Calu3 (cell line): Measurements from ENCODE around the gene PAX3. TPM values are rescaled to one million over a fixed set of nuclear protein-coding genes. Genes with fewer than 3 reads are reported as not detected.

Source experiments
- BruUV-seq: library from RNA; stranded (reverse); fragments of 400-500 nt; replicated peaks from 2 replicates; lab custom pipeline; 2021; lab: Mats Ljungman, UMichigan
- CTCF ChIA-PET: fragments of 300-600 bp; sonication (Branson Sonifier 250); formaldehyde crosslinking; loops from one replicate; lab custom pipeline; 2022; ENCODE audit warnings: antibody characterized with exemption; lab: Charles Lee
- DNase-seq: peaks from one replicate; pipeline ENCODE4 v3.0.0; 2022
- H3K27ac Mint-ChIP-seq: one replicate; pipeline ENCODE4 v1.8.0; 2022; ENCODE audit warnings: mixed read lengths; ENCODE audit not compliant: unreplicated experiment
- H3K27me3 Mint-ChIP-seq: one replicate; pipeline ENCODE4 v1.8.0; 2022; ENCODE audit warnings: mixed read lengths; ENCODE audit not compliant: unreplicated experiment
- H3K36me3 Mint-ChIP-seq: one replicate; pipeline ENCODE4 v1.8.0; 2022; ENCODE audit warnings: mild to moderate bottlenecking, moderate library complexity, mixed read lengths; ENCODE audit not compliant: insufficient read depth, unreplicated experiment
- H3K4me1 Mint-ChIP-seq: one replicate; pipeline ENCODE4 v1.8.0; 2022; ENCODE audit warnings: mild to moderate bottlenecking, low read depth, mixed read lengths; ENCODE audit not compliant: unreplicated experiment
- H3K4me3 Mint-ChIP-seq: one replicate; pipeline ENCODE4 v1.8.0; 2022; ENCODE audit warnings: mild to moderate bottlenecking, low read depth, moderate library complexity, mixed read lengths; ENCODE audit not compliant: unreplicated experiment
- H3K9me3 Mint-ChIP-seq: one replicate; pipeline ENCODE4 v1.8.0; 2022; ENCODE audit warnings: low read depth, mixed read lengths; ENCODE audit not compliant: unreplicated experiment
- CTCF ChIP-seq: fragments of 200-600 bp; IDR thresholded peaks from one replicate; pipeline ENCODE4 v1.8.0; 2022; ENCODE audit warnings: antibody characterized with exemption; ENCODE audit not compliant: unreplicated experiment
- intact Hi-C: fragments of 100-400 bp; cut with micrococcal nuclease; formaldehyde crosslinking; loops from one replicate; pipeline ENCODE4 v1.10.0; 2022; ENCODE audit not compliant: unreplicated experiment
- total RNA-seq: library from RNA; stranded (reverse); gene quantifications from 2 replicates; pipeline ENCODE4 v1.2.3, GENCODE V29; 2022

Gene PAX3
- total RNA-seq, 1 experiment from 2014 or later = not detected

GRCh38 chr2:222313816-222314215 lies 15.0 kb upstream of the PAX3 start:
- BruUV-seq = no TSS peak
- Mint-ChIP-seq H3K27ac (no peak overlapping the region), H3K36me3 (peaks cover 11% of the 10 kb centered on the region), H3K4me1 (peaks cover 9% of the 10 kb centered on the region), H3K4me3 (no peak overlapping the region), H3K27me3 (peaks cover 62% of the 10 kb centered on the region), H3K9me3 (no peaks in the 10 kb centered on the region)
- TF ChIP-seq CTCF = no peak
- DNase-seq = no peak
- intact Hi-C loops = no loop called here
- CTCF ChIA-PET = no interaction called here

- Mint-ChIP-seq H3K9me3 (no peaks in the 10 kb centered on the region), H3K36me3 (peaks cover 3% of the 10 kb centered on the region), H3K27me3 (peaks cover 78% of the 10 kb centered on the region), H3K4me3 (no peak overlapping the region), H3K4me1 (peaks cover 15% of the 10 kb centered on the region), H3K27ac (no peak overlapping the region)
- intact Hi-C loops = no loop called here
- CTCF ChIA-PET = no interaction called here
- no TSS peak for BruUV-seq
- DNase-seq = no peak
- TF ChIP-seq CTCF = no peak
Observed at GRCh38 chr2:222311978-222312738, 13.4 kb upstream of the PAX3 start.

- Mint-ChIP-seq H3K4me3 (no peak overlapping the region), H3K36me3 (peaks cover 8% of the 10 kb centered on the region), H3K4me1 (peaks cover 23% of the 10 kb centered on the region), H3K9me3 (no peaks in the 10 kb centered on the region), H3K27ac (no peak overlapping the region), H3K27me3 (peaks cover 85% of the 10 kb centered on the region)
- intact Hi-C loops = no loop called here
- no peak for TF ChIP-seq CTCF
- DNase-seq = no peak
- CTCF ChIA-PET = interaction anchor here (1.0 kb wide), 1 partner anchor 250 kb away, joined by 3 read pairs; no protein-coding TSS in a partner anchor
- BruUV-seq = no TSS peak
Observed at GRCh38 chr2:222311319-222311977, 12.7 kb upstream of the PAX3 start.

DNA sequence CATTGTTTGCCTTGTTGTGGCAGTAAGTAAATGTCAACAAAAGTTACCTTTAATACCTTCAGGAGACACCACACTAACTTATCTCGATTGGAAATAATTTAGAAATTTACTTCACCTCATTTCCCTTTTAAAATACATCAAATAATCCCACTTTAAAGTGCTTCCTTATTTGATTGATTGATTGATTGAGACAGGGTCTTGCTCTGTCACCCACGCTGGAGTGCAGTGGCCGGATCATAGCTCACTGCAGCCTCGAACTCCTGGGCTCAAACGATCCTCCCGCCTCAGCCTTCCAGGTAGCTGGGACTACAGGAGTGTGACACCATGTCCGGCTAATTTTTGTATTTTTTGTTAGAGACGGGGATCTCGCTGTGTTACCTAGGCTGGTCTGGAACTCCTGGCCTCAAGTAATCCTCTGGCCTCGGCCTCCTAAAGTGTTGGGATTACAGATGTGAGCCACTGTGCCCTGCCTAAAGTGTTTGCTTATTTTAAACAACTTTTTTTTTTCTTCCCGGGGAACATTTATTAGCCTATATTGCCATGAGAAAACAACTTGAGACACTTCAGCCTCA lies 12.0 kb upstream of the PAX3 start:
- CTCF ChIA-PET = interaction anchor here (1.0 kb wide), 1 partner anchor 250 kb away, joined by 3 read pairs; no protein-coding TSS in a partner anchor
- Mint-ChIP-seq H3K4me1 (peaks cover 27% of the 10 kb centered on the region), H3K36me3 (peaks cover 13% of the 10 kb centered on the region), H3K27ac (no peak overlapping the region), H3K4me3 (no peak overlapping the region), H3K9me3 (no peaks in the 10 kb centered on the region), H3K27me3 (peaks cover 91% of the 10 kb centered on the region)
- BruUV-seq = no TSS peak
- intact Hi-C loops = no loop called here
- DNase-seq = no peak
- TF ChIP-seq CTCF = no peak
